K562 (cell line): ENCODE measurements around the gene C12orf43.

Experiments used
- ATF6 ChIP-seq: sonication (generic); formaldehyde crosslinking; IDR thresholded peaks from 2 replicates; pipeline ENCODE4 v1.4.0; 2020; ENCODE audit warnings: mild to moderate bottlenecking, missing genetic modification reagents
- CBX2 ChIP-seq: fragments of 200-600 bp; sonication (generic); IDR thresholded peaks from one replicate; pipeline ENCODE4 v1.6.1; 2012; ENCODE audit warnings: mild to moderate bottlenecking, low read length, inconsistent platforms; ENCODE audit not compliant: insufficient read depth, poor library complexity, severe bottlenecking
- CTCF ChIP-seq, 3 experiments: IDR thresholded peaks in 2 of 3; conservative IDR thresholded peaks in 1 of 3; 2 replicates each; pipeline ENCODE4 v1.5.1; 2011 to 2012; ENCODE audit warnings: low read length in 3 of 3, mild to moderate bottlenecking in 3 of 3, control low read depth in 2 of 3, improper control_type of control experiment in 1 of 3, inconsistent platforms in 1 of 3, low read depth in 1 of 3, mixed read lengths in 1 of 3, moderate library complexity in 1 of 3; ENCODE audit not compliant: insufficient read depth in 2 of 3
- ELF4 ChIP-seq: fragments of 450-650 bp; formaldehyde crosslinking; IDR thresholded peaks from 2 replicates; pipeline ENCODE4 v1.4.0; 2022; ENCODE audit warnings: missing genetic modification characterization
- HOMEZ ChIP-seq: fragments of 250-450 bp; sonication (Bioruptor Pico); IDR thresholded peaks from 2 replicates; pipeline ENCODE4 v1.4.0; 2020; ENCODE audit warnings: mild to moderate bottlenecking, moderate library complexity
- MTA3 ChIP-seq: fragments of 450-650 bp; formaldehyde crosslinking; IDR thresholded peaks from 2 replicates; pipeline ENCODE4 v1.6.1; 2017; ENCODE audit warnings: mild to moderate bottlenecking, borderline replicate concordance
- NR2C2 ChIP-seq, 2 experiments: fragments of 200-800 bp in 1 of 2; sonication (Bioruptor generic) in 1 of 2; sonication (generic) in 1 of 2; formaldehyde crosslinking in 1 of 2; IDR thresholded peaks; 2 replicates each; pipeline versions ENCODE4 v1.6.1 to v1.8.0; 2016 to 2022; ENCODE audit warnings: mild to moderate bottlenecking in 1 of 2, missing compliant biosample characterization in 1 of 2, missing genetic modification characterization in 1 of 2, missing genetic modification reagents in 1 of 2
- POLR2A ChIP-seq: fragments of 450-650 bp; conservative IDR thresholded peaks from 2 replicates; pipeline ENCODE4 v1.6.1; 2016
- REST ChIP-seq, 2 experiments: fragments of 450-650 bp; formaldehyde crosslinking in 1 of 2; IDR thresholded peaks; 2 replicates each; pipeline versions ENCODE4 v1.4.0 to v1.6.1; 2014 to 2020; ENCODE audit warnings: mild to moderate bottlenecking in 2 of 2, borderline replicate concordance in 1 of 2, low read depth in 1 of 2
- RFX1 ChIP-seq: fragments of 450-650 bp; IDR thresholded peaks from 2 replicates; pipeline ENCODE4 v1.6.1; 2016; ENCODE audit warnings: mild to moderate bottlenecking, moderate library complexity
- TRIM25 ChIP-seq: fragments of 450-650 bp; IDR thresholded peaks from 2 replicates; pipeline ENCODE4 v1.7.0; 2016; ENCODE audit warnings: borderline replicate concordance
- ZNF280B ChIP-seq: fragments of 250-450 bp; sonication (Bioruptor Pico); IDR thresholded peaks from 2 replicates; pipeline ENCODE4 v1.5.1; 2021; ENCODE audit warnings: mild to moderate bottlenecking

- TF ChIP-seq POLR2A (no peak), HOMEZ (no peak), REST (IDR thresholded peaks at IDR 0.05; ENCODE audit: borderline replicate concordance) (no peak), REST (CRISPR knock-in tag; IDR thresholded peaks at IDR 0.05; ENCODE audit: low read depth) (no peak), RFX1 (no peak), ATF6 (CRISPR knock-in tag) (no peak), NR2C2 (CRISPR knock-in tag; IDR thresholded peaks at IDR 0.05) (no peak), NR2C2 (tag; IDR thresholded peaks at IDR 0.05) (no peak), CTCF (IDR thresholded peaks at IDR 0.05 in 2 of 3, conservative IDR thresholded peaks at IDR 0.05 in 1 of 3; ENCODE audit: insufficient read depth in 2 of 3, low read depth in 1 of 3, low read length in 3 of 3) (no peak), ZNF280B (CRISPR knock-in tag) (no peak), TRIM25 (no peak), CBX2 (no peak), ELF4 (CRISPR knock-in tag) (no peak), MTA3 (no peak)
These were observed 37.4 kb upstream of the C12orf43 start for GRCh38 chr12:121053706-121054105.
